Measurements from ENCODE around the gene ITFG1.
"Not testable (repeated sequence)": the region's sequence is repeated elsewhere in the genome, so short reads cannot be mapped to it uniquely, and the experiment has no call there.

ITFG1 gene

GRCh38 chr16:47483616-47484015, 22.8 kb upstream of the ITFG1 start:
- no peaks in the 10 kb centered on the region for H3K27me3 Mint-ChIP-seq
- H3K4me1 Mint-ChIP-seq (ENCODE audit: low read depth), result peaks cover 36% of the 10 kb centered on the region
- DNase-seq, result no peak
- no peak overlapping the region for H3K4me3 Mint-ChIP-seq
- peaks cover 46% of the 10 kb centered on the region for H3K36me3 Mint-ChIP-seq (ENCODE audit: low read depth)
- H3K27ac Mint-ChIP-seq, result no peak overlapping the region
- H3K9me3 Mint-ChIP-seq, result peaks cover 7% of the 10 kb centered on the region

- no peak for DNase-seq
- Mint-ChIP-seq H3K4me1 (ENCODE audit: low read depth) (peaks cover 40% of the 10 kb centered on the region), H3K36me3 (ENCODE audit: low read depth) (peaks cover 36% of the 10 kb centered on the region), H3K9me3 (no peaks in the 10 kb centered on the region), H3K27ac (no peak overlapping the region), H3K27me3 (no peaks in the 10 kb centered on the region), H3K4me3 (no peak overlapping the region)
These were observed 21.0 kb upstream of the ITFG1 start for GRCh38 chr16:47481698-47482374.

- peaks cover 27% of the 10 kb centered on the region for H3K36me3 Mint-ChIP-seq (ENCODE audit: low read depth)
- H3K4me3 Mint-ChIP-seq, result no peak overlapping the region
- no peaks in the 10 kb centered on the region for H3K9me3 Mint-ChIP-seq
- no peak for DNase-seq
- H3K27me3 Mint-ChIP-seq, result no peaks in the 10 kb centered on the region
- H3K4me1 Mint-ChIP-seq (ENCODE audit: low read depth), result peaks cover 41% of the 10 kb centered on the region
- H3K27ac Mint-ChIP-seq, result no peak overlapping the region
These were observed 19.5 kb upstream of the ITFG1 start for GRCh38 chr16:47480410-47480809.

- no peaks in the 10 kb centered on the region for H3K27me3 Mint-ChIP-seq
- H3K9me3 Mint-ChIP-seq, result no peaks in the 10 kb centered on the region
- peaks cover 24% of the 10 kb centered on the region for H3K36me3 Mint-ChIP-seq (ENCODE audit: low read depth)
- DNase-seq, result no peak
- no peak overlapping the region for H3K4me3 Mint-ChIP-seq
- peaks cover 33% of the 10 kb centered on the region for H3K4me1 Mint-ChIP-seq (ENCODE audit: low read depth)
- H3K27ac Mint-ChIP-seq, result no peak overlapping the region
These were observed 16.8 kb upstream of the ITFG1 start for GRCh38 chr16:47477679-47478078.

- H3K9me3 Mint-ChIP-seq, result no peaks in the 10 kb centered on the region
- no peaks in the 10 kb centered on the region for H3K27me3 Mint-ChIP-seq
- peaks cover 23% of the 10 kb centered on the region for H3K36me3 Mint-ChIP-seq (ENCODE audit: low read depth)
- H3K4me3 Mint-ChIP-seq, result no peak overlapping the region
- DNase-seq, result no peak
- peaks cover 30% of the 10 kb centered on the region for H3K4me1 Mint-ChIP-seq (ENCODE audit: low read depth)
- no peak overlapping the region for H3K27ac Mint-ChIP-seq
These were observed 15.9 kb upstream of the ITFG1 start for GRCh38 chr16:47476654-47477345.

- Mint-ChIP-seq H3K27me3 (no peaks in the 10 kb centered on the region), H3K27ac (no peak overlapping the region), H3K4me3 (no peak overlapping the region), H3K36me3 (ENCODE audit: low read depth) (peaks cover 26% of the 10 kb centered on the region), H3K9me3 (no peaks in the 10 kb centered on the region), H3K4me1 (ENCODE audit: low read depth) (peaks cover 20% of the 10 kb centered on the region)
- DNase-seq, result no peak
These were observed 14.9 kb upstream of the ITFG1 start for GRCh38 chr16:47475786-47476185.

- Mint-ChIP-seq H3K9me3 (no peaks in the 10 kb centered on the region), H3K27me3 (no peaks in the 10 kb centered on the region), H3K4me1 (ENCODE audit: low read depth) (peaks cover 8% of the 10 kb centered on the region), H3K4me3 (no peak overlapping the region), H3K36me3 (ENCODE audit: low read depth) (peaks cover 20% of the 10 kb centered on the region), H3K27ac (no peak overlapping the region)
- DNase-seq, result no peak
These were observed 12.9 kb upstream of the ITFG1 start for GRCh38 chr16:47473792-47474191.

GRCh38 chr16:47473004-47473403, 12.1 kb upstream of the ITFG1 start:
- peaks cover 22% of the 10 kb centered on the region for H3K36me3 Mint-ChIP-seq (ENCODE audit: low read depth)
- not testable (repeated sequence) for DNase-seq; H3K4me3 Mint-ChIP-seq; H3K27ac Mint-ChIP-seq; H3K9me3 Mint-ChIP-seq; H3K4me1 Mint-ChIP-seq (ENCODE audit: low read depth); H3K27me3 Mint-ChIP-seq

- Mint-ChIP-seq H3K4me3 (no peak overlapping the region), H3K27ac (no peak overlapping the region)
These were observed 9.9 kb upstream of the ITFG1 start for GRCh38 chr16:47470810-47471209.

GRCh38 chr16:47470211-47470610, 9.3 kb upstream of the ITFG1 start:
- Mint-ChIP-seq H3K4me1 (ENCODE audit: low read depth) (peaks cover 16% of the 10 kb centered on the region), H3K9me3 (no peaks in the 10 kb centered on the region), H3K36me3 (ENCODE audit: low read depth) (peaks cover 22% of the 10 kb centered on the region), H3K27me3 (no peaks in the 10 kb centered on the region), H3K27ac (no peak overlapping the region), H3K4me3 (no peak overlapping the region)
- no peak for DNase-seq

More at GRCh38 chr16:47470810-47471209, 9.9 kb upstream of the ITFG1 start:
- Mint-ChIP-seq H3K36me3 (ENCODE audit: low read depth) (peaks cover 20% of the 10 kb centered on the region), H3K9me3 (no peaks in the 10 kb centered on the region), H3K27me3 (no peaks in the 10 kb centered on the region), H3K4me1 (ENCODE audit: low read depth) (peaks cover 10% of the 10 kb centered on the region)
- DNase-seq, result no peak

GRCh38 chr16:47469227-47469626, 8.4 kb upstream of the ITFG1 start:
- H3K27ac Mint-ChIP-seq, result no peak overlapping the region
- H3K36me3 Mint-ChIP-seq (ENCODE audit: low read depth), result peaks cover 24% of the 10 kb centered on the region
- H3K4me3 Mint-ChIP-seq, result no peak overlapping the region
- no peaks in the 10 kb centered on the region for H3K9me3 Mint-ChIP-seq
- peaks cover 25% of the 10 kb centered on the region for H3K4me1 Mint-ChIP-seq (ENCODE audit: low read depth)
- no peak for DNase-seq
- H3K27me3 Mint-ChIP-seq, result no peaks in the 10 kb centered on the region

GRCh38 chr16:47468070-47468689, 7.3 kb upstream of the ITFG1 start:
- not testable (repeated sequence) for H3K27ac Mint-ChIP-seq, H3K27me3 Mint-ChIP-seq, H3K4me3 Mint-ChIP-seq, DNase-seq, H3K9me3 Mint-ChIP-seq
- peaks cover 31% of the 10 kb centered on the region for H3K36me3 Mint-ChIP-seq (ENCODE audit: low read depth)
- H3K4me1 Mint-ChIP-seq (ENCODE audit: low read depth), result peaks cover 35% of the 10 kb centered on the region

- Mint-ChIP-seq H3K4me1 (ENCODE audit: low read depth) (peaks cover 41% of the 10 kb centered on the region), H3K9me3 (no peaks in the 10 kb centered on the region), H3K36me3 (ENCODE audit: low read depth) (peaks cover 31% of the 10 kb centered on the region), H3K4me3 (no peak overlapping the region), H3K27ac (no peak overlapping the region), H3K27me3 (no peaks in the 10 kb centered on the region)
- no peak for DNase-seq
These were observed 6.6 kb upstream of the ITFG1 start for GRCh38 chr16:47467501-47467900.

GRCh38 chr16:47465919-47466630, 5.2 kb upstream of the ITFG1 start:
- Mint-ChIP-seq H3K27ac (no peak overlapping the region), H3K4me3 (no peak overlapping the region), H3K36me3 (ENCODE audit: low read depth) (peaks cover 37% of the 10 kb centered on the region), H3K9me3 (no peaks in the 10 kb centered on the region), H3K27me3 (no peaks in the 10 kb centered on the region), H3K4me1 (ENCODE audit: low read depth) (peaks cover 49% of the 10 kb centered on the region)
- no peak for DNase-seq
